ENCODE results near the gene GRIFIN. TPM values are rescaled to one million over a fixed set of nuclear protein-coding genes. Genes with fewer than 3 reads are reported as not detected.

Gene GRIFIN
- total RNA-seq, 1 experiment from 2014 or later = not detected

DNA sequence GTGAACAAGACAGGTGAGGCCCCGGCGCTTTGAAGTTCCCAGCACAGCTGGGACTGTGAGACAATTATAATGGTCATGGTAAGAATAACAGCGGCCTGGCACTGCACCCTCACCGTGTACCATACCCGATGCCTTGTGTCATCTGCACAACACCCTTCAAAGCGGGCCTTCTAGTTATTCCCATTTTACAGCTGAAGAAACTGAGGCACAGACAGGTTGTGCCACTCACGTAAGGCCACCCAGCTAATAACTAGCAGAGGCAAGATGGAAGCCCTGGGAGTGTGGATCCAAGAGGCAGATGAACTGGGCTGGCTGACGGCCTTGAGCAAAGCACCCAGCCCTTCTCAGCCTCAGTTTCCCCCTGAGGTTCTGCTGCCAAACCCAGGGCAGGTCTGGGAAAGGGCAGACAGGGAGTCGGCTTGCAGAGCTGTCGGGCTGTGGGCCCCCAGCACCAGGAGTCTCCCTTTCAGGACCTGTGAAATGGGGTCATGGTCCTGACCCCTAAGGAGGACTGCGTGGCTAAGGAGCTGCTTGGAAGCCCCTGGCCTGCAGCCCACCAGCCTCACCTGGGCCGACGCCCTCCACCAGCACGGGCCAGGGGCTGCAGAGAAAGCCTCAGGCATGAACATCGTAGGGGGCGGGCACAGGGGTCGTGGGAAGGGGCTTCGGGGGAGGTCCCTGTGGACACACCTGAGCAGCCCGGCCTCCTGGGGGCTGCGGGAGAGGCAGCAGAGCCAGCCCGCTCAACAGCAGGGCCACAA, 28.1 kb upstream of the GRIFIN start:
- Histone ChIP-seq H3K9me3 (no peaks in the 10 kb centered on the region), H3K4me3 (no peak overlapping the region), H3K27me3 (no peaks in the 10 kb centered on the region), H3K36me3 (no peaks in the 10 kb centered on the region)
- no peak for DNase-seq

DNA sequence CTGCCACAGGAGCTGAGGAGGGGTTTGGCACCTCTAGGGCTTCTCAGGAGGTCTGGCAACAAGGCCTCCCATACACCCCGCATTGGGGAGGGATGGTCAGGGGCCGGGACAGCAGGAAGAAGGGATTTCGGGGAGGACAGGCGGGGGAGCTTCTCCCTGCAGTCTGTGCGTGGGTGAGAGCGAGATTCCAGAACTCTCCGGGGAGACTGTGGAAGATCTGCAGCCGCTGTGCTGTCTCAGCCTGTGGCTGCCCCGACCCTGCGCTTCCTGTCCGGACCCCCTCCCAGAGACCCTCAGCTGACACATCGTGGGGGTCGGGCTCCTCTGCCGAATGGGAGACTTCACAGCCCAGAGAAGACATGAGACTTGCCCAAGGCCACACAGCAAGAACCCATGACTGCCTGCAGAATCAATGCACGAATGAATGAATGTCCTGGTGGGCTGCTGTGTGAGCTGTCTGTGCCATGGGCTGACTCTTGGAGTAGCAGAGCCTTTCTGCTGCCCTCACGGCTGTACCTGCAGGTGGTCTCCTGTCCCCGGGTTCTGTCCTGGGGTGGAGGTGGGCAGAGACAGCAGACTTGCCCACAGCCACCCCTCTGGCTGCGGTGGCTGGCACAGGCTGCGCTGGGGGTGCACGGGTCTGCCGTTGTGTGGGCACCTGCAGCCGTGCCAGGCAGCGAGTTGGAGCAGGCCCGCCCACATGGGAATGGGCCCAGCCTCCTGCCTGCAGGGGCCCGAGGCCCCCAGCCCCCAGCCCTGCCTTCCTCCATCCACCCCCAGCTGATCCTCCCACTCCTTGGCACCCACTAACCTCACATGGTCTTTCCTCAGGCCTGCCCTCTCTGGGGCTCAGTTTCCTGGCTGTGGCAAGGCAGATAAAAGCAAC, 27.1 kb upstream of the GRIFIN start:
- DNase-seq = no peak
- no peak overlapping the region for H3K4me3 ChIP-seq
- no peaks in the 10 kb centered on the region for H3K9me3 ChIP-seq
- H3K36me3 ChIP-seq = no peaks in the 10 kb centered on the region
- no peaks in the 10 kb centered on the region for H3K27me3 ChIP-seq

DNA sequence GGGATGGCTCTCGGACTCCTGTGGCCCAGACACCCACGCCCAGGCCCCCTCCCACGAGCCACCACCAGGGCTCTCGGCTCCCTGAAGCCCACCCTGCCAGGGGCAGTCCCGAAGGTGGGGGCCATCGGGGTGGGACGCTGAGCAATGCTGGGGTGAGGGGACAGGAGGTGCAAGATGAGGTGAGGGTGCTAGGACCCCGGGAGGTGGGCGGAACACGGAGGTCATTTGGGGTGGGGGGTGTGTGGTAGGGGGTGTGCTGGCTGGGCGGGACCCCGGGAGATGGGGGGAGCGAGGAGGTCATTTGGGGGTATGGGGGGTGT, 26.4 kb upstream of the GRIFIN start:
- DNase-seq = no peak
- Histone ChIP-seq H3K27me3 (no peaks in the 10 kb centered on the region), H3K4me3 (no peak overlapping the region), H3K9me3 (no peaks in the 10 kb centered on the region), H3K36me3 (no peaks in the 10 kb centered on the region)

DNA sequence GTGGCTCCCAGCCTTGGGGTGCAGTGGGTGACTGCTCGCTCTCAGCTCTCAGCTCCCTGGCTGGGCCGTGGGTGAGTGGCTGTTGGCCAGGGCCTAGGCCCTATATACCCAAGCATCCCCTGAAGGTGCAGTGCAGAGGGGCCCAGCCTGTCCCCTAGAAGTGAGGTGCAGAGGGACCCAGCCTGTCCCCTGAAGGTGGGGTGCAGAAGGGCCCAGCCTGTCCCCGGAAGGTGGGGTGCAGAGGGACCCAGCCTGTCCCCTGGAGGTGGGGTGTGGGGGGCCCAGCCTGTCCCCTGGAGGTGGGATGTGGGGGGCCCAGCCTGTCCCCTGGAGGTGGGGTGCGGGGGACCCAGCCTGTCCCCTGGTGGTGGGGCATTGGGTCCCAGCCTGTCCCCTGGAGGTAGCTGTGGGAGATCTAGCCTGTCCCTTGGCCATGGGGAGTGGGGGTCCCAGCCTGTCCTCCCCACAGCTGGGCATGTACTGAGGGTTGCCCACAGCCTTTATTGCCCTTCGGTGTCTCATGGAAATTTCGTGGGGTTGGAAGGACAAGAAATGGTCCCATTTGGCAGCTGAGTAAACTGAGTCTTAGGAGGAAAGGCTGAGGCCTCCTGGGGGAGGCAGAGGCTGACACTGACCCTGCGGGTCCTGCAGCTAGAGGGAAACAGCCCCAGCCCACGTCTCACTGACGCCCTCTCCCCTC, 25.9 kb upstream of the GRIFIN start:
- Histone ChIP-seq H3K36me3 (no peaks in the 10 kb centered on the region), H3K4me3 (no peak overlapping the region), H3K27me3 (no peaks in the 10 kb centered on the region), H3K9me3 (no peaks in the 10 kb centered on the region)
- no peak for DNase-seq

- H3K27me3 ChIP-seq = no peaks in the 10 kb centered on the region
- H3K9me3 ChIP-seq = no peaks in the 10 kb centered on the region
- DNase-seq = no peak
- H3K36me3 ChIP-seq = no peaks in the 10 kb centered on the region
- no peak overlapping the region for H3K4me3 ChIP-seq
Observed at GRCh38 chr7:2500701-2501100, 24.5 kb upstream of the GRIFIN start.

- Histone ChIP-seq H3K9me3 (no peaks in the 10 kb centered on the region), H3K36me3 (no peaks in the 10 kb centered on the region), H3K27me3 (no peaks in the 10 kb centered on the region), H3K4me3 (no peak overlapping the region)
- DNase-seq = no peak
Observed at GRCh38 chr7:2499719-2500430, 23.7 kb upstream of the GRIFIN start.

- no peaks in the 10 kb centered on the region for H3K27me3 ChIP-seq
- no peak for DNase-seq
- no peak overlapping the region for H3K4me3 ChIP-seq
- no peaks in the 10 kb centered on the region for H3K36me3 ChIP-seq
- H3K9me3 ChIP-seq = no peaks in the 10 kb centered on the region
Observed at GRCh38 chr7:2499181-2499580, 23.0 kb upstream of the GRIFIN start.

DNA sequence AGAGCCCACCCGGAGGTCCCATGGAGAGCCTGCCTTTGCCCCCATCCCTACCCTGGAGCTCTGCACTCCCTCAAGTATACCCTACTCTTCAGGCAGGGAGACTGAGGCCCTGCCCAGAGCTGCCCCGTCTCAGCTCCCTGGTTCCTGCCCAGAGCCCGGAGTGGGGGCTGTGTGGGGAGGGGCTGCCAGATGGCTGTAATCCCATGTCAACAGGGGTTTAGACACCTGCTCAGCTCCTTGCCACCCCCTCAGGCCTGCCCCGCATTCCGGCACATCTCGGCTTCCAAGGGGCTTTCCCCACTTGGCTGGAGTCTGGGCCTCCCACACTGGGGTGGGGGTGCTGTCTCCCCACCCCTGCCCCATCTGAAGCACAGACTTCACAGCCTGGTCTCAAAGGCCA, 22.5 kb upstream of the GRIFIN start:
- H3K9me3 ChIP-seq = no peaks in the 10 kb centered on the region
- DNase-seq = no peak
- no peaks in the 10 kb centered on the region for H3K27me3 ChIP-seq
- H3K36me3 ChIP-seq = no peaks in the 10 kb centered on the region
- H3K4me3 ChIP-seq = no peak overlapping the region

DNA sequence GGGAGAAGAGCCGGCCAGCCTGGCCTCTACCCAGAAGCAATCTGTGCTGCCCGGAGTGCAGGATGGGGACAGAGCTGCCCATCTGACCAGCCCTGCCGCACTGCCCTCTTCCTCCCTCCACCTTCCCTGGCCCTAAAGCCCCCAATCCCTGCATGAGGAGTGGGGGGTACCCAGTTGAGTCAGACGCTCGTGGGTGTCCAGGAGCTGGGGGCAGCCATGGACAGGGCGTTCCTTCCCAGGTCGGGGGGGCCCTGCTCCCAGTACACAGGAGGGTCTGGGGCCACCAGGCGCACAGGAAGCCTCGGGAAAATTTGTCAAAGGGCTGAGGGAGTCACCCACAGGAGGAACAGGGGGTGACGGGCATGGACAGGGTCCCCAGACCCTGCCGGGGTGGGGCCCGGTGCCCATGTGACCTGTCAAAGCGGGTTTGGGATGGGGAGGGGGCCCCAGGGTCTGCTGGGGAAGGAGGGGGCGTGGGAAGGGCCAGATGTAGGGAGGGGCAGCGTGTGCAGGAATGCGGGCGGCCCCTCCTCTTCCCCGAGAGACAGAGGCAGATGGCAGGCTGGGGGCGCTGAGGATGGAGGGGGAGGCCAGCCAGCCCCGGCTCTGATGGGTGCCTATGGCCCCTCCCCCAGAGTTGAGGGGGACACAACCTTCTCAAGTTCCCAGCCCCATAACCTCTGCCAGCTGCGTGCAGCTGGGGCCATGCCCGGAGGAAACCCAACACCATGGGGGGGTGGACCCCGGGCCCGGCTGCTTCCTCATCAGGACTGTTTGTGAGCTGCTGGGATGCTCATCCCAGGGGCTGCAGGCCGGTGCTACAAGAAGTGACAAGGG, 21.5 kb upstream of the GRIFIN start:
- H3K27me3 ChIP-seq = no peaks in the 10 kb centered on the region
- H3K4me3 ChIP-seq = no peak overlapping the region
- no peaks in the 10 kb centered on the region for H3K36me3 ChIP-seq
- no peak for DNase-seq
- no peaks in the 10 kb centered on the region for H3K9me3 ChIP-seq

DNA sequence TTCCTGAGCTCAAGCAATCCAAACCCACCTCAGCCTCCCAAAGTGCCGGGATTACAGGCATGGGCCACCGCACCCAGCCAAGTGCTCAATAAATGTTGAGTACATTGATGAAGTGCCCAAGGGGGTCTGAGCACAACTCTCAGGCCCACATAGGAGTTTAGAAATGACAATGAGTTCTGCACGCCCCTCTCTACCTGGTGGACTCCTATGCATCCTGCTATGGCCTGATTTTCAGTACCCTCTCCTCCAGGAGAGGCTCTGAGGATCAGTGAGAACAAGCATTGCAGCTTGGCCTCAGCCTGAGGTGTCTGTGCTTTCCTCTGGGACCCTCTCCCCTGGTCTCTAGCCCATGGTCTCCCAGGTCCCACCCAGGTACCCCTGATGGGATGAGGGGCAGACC, 20.9 kb upstream of the GRIFIN start:
- Histone ChIP-seq H3K36me3 (no peaks in the 10 kb centered on the region), H3K4me3 (no peak overlapping the region), H3K9me3 (no peaks in the 10 kb centered on the region), H3K27me3 (no peaks in the 10 kb centered on the region)
- no peak for DNase-seq

DNA sequence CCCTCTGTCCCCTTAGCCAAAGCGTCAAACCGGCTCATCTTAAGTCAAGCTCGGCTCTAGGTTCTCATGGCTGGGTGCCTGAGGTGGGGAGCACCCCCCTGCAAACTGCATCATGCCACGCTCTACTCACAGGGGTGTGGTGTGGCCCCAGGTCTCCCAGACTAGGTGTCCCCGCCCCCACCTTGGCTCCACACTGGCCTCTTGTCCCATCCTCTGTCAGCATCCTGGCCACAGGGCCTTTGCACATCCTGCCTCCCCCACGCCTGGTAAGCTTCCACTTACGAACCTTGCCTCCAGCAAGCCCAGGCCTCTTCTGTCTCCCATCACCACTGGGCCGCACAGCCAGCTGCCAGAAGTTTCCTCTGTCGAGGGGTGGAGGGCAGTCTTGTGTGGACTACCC, 20.2 kb upstream of the GRIFIN start:
- DNase-seq = no peak
- H3K27me3 ChIP-seq = no peaks in the 10 kb centered on the region
- no peaks in the 10 kb centered on the region for H3K9me3 ChIP-seq
- no peak overlapping the region for H3K4me3 ChIP-seq
- no peaks in the 10 kb centered on the region for H3K36me3 ChIP-seq

- no peaks in the 10 kb centered on the region for H3K27me3 ChIP-seq
- no peak overlapping the region for H3K4me3 ChIP-seq
- H3K9me3 ChIP-seq = no peaks in the 10 kb centered on the region
- DNase-seq = no peak
- no peaks in the 10 kb centered on the region for H3K36me3 ChIP-seq
Observed at GRCh38 chr7:2495418-2496299, 19.5 kb upstream of the GRIFIN start.

DNA sequence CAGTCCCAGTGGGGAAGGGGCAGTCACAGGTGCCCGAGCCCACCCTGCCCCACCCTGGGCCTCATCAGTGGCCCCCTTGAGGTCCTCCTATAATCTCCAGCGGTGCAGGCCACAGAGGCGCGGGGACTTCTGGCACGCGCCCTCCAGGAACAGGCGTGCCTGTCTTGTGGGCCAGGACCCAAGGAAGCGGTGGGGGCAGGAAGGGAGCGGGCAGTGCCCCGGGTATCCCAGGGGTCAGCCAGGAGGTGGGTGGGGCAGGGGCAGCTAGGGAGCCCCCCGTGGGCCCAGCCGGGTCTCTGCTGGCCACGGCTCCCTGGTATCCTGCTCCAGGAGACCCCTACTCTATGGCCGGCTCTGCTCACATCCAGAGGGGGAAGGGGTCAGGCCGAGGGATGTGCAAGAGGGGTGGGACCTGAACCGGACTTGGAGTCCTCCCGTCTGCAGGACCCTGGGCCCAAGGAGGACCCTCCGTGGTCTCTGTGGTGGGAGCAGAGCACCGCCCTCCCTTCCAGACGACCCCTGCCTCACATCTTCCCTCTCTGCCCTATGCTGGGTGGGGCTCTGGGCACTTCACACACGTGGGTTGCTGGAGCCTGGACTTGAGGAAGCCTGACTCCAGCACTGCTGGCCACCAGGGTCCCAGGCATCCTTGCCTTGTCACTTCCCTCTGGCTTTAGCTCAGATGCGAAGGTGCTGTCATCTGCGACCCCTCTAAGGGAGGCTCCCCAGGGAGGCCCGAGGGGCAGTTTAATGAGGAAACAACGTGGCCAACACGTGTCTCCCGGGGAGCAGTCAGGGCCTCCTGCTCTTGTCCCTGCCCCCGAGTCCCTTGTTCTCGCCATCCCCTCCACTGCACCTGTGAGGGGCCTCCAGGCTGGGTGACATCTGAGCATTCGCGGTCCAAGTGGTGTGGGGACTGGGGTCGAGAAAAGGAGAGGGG, 18.3 kb upstream of the GRIFIN start:
- Histone ChIP-seq H3K9me3 (no peaks in the 10 kb centered on the region), H3K36me3 (no peaks in the 10 kb centered on the region), H3K27me3 (no peaks in the 10 kb centered on the region), H3K4me3 (no peak overlapping the region)
- no peak for DNase-seq
